ENCODE results near the gene RPH3AL.

The RPH3AL gene

GRCh38 chr17:348692-349425 lies 3.7 kb downstream of the RPH3AL start:
- no peak for ATAC-seq
- no peak for TF ChIP-seq PATZ1 (CRISPR knock-in tag; IDR thresholded peaks at IDR 0.05; ENCODE audit: borderline replicate concordance)
- no peak for TF ChIP-seq BACH2 (CRISPR knock-in tag; IDR thresholded peaks at IDR 0.05; ENCODE audit: borderline replicate concordance)
- no peak for TF ChIP-seq CREB5 (CRISPR knock-in tag; IDR thresholded peaks at IDR 0.05; ENCODE audit: low read depth)
- TF ChIP-seq ZNF565 (CRISPR knock-in tag; conservative IDR thresholded peaks at IDR 0.05; ENCODE audit: low read depth), result no peak
- TF ChIP-seq PPARA (CRISPR knock-in tag; IDR thresholded peaks at IDR 0.05; ENCODE audit: borderline replicate concordance), result no peak
- no peak for TF ChIP-seq CSRNP3 (CRISPR knock-in tag; IDR thresholded peaks at IDR 0.05)
- no peak for TF ChIP-seq TSHZ2 (CRISPR knock-in tag; IDR thresholded peaks at IDR 0.05)
- TF ChIP-seq GLIS3 (CRISPR knock-in tag; IDR thresholded peaks at IDR 0.05), result no peak
- no peak for TF ChIP-seq OSR1 (CRISPR knock-in tag; IDR thresholded peaks at IDR 0.05)
- TF ChIP-seq ISL1 (CRISPR knock-in tag; IDR thresholded peaks at IDR 0.05), result no peak
- TF ChIP-seq ZFP30 (CRISPR knock-in tag; IDR thresholded peaks at IDR 0.05), result no peak
- TF ChIP-seq ZFP3 (CRISPR knock-in tag; IDR thresholded peaks at IDR 0.05), result no peak
- no peak for TF ChIP-seq POU6F1 (CRISPR knock-in tag; IDR thresholded peaks at IDR 0.05; ENCODE audit: borderline replicate concordance, low read depth)
- TF ChIP-seq TCF4 (CRISPR knock-in tag; IDR thresholded peaks at IDR 0.05; ENCODE audit: borderline replicate concordance), result no peak
- no peak for TF ChIP-seq SNAI2 (CRISPR knock-in tag; IDR thresholded peaks at IDR 0.05)
- no peak for TF ChIP-seq ZNF8 (CRISPR knock-in tag; IDR thresholded peaks at IDR 0.05)
- no peak for TF ChIP-seq ZNF70 (CRISPR knock-in tag; IDR thresholded peaks at IDR 0.05)
- TF ChIP-seq TOX (CRISPR knock-in tag; IDR thresholded peaks at IDR 0.05; ENCODE audit: borderline replicate concordance), result no peak
- no peak for TF ChIP-seq ARNTL (CRISPR knock-in tag; IDR thresholded peaks at IDR 0.05; ENCODE audit: borderline replicate concordance, low read depth)

GRCh38 chr17:348012-348411 lies 4.6 kb downstream of the RPH3AL start:
- no peak for ATAC-seq
- no peak for TF ChIP-seq POU6F1 (CRISPR knock-in tag; IDR thresholded peaks at IDR 0.05; ENCODE audit: borderline replicate concordance, low read depth)
- no peak for TF ChIP-seq ARNTL (CRISPR knock-in tag; IDR thresholded peaks at IDR 0.05; ENCODE audit: borderline replicate concordance, low read depth)
- no peak for TF ChIP-seq CREB5 (CRISPR knock-in tag; IDR thresholded peaks at IDR 0.05; ENCODE audit: low read depth)
- no peak for TF ChIP-seq GLIS3 (CRISPR knock-in tag; IDR thresholded peaks at IDR 0.05)
- TF ChIP-seq TOX (CRISPR knock-in tag; IDR thresholded peaks at IDR 0.05; ENCODE audit: borderline replicate concordance), result no peak
- TF ChIP-seq PPARA (CRISPR knock-in tag; IDR thresholded peaks at IDR 0.05; ENCODE audit: borderline replicate concordance), result no peak
- no peak for TF ChIP-seq ZFP3 (CRISPR knock-in tag; IDR thresholded peaks at IDR 0.05)
- TF ChIP-seq SNAI2 (CRISPR knock-in tag; IDR thresholded peaks at IDR 0.05), result no peak
- TF ChIP-seq RARB (CRISPR knock-in tag; IDR thresholded peaks at IDR 0.05), result no peak
- TF ChIP-seq CSDC2 (CRISPR knock-in tag; IDR thresholded peaks at IDR 0.05), result no peak
- no peak for TF ChIP-seq CSRNP3 (CRISPR knock-in tag; IDR thresholded peaks at IDR 0.05)
- TF ChIP-seq BACH2 (CRISPR knock-in tag; IDR thresholded peaks at IDR 0.05; ENCODE audit: borderline replicate concordance), result no peak
